HepG2 (cell line): ENCODE results near the gene NFS1. TPM values are rescaled to one million over a fixed set of nuclear protein-coding genes. Genes with fewer than 3 reads are reported as not detected.
A peak's percentile ranks its signal among the peaks of the same experiment; 100 is the strongest.

ENCODE experiments used
- AGO2 ChIP-seq: fragments of 200-400 bp; formaldehyde crosslinking; optimal IDR thresholded peaks from 2 replicates; pipeline ENCODE3; 2017; ENCODE audit warnings: mild to moderate bottlenecking, low read depth, low read length, moderate library complexity
- CEBPG ChIP-seq: IDR thresholded peaks from 2 replicates; pipeline ENCODE4 v1.6.1; 2016
- GMEB2 ChIP-seq: IDR thresholded peaks from 2 replicates; pipeline ENCODE4 v1.6.1; 2016; ENCODE audit warnings: missing biosample characterization, missing genetic modification reagents, low read depth
- GRHL1 ChIP-seq: sonication (generic); formaldehyde crosslinking; conservative IDR thresholded peaks from 2 replicates; pipeline ENCODE4 v1.8.0; 2022; ENCODE audit warnings: missing genetic modification reagents
- MEIS1 ChIP-seq: sonication (generic); formaldehyde crosslinking; IDR thresholded peaks from 2 replicates; pipeline ENCODE4 v1.9.0; 2021; ENCODE audit warnings: mild to moderate bottlenecking, missing genetic modification reagents, moderate library complexity, borderline replicate concordance
- MIER2 ChIP-seq: IDR thresholded peaks from 2 replicates; pipeline ENCODE4 v1.6.1; 2016; ENCODE audit warnings: missing biosample characterization, missing genetic modification reagents
- RBM22 ChIP-seq: fragments of 200-400 bp; formaldehyde crosslinking; optimal IDR thresholded peaks from 2 replicates; pipeline ENCODE3; 2017; ENCODE audit warnings: mild to moderate bottlenecking, low read length, moderate library complexity
- SSRP1 ChIP-seq: IDR thresholded peaks from 2 replicates; pipeline ENCODE4 v1.6.1; 2016; ENCODE audit warnings: control low read depth
- THAP9 ChIP-seq: sonication (generic); formaldehyde crosslinking; IDR thresholded peaks from 2 replicates; pipeline ENCODE4; 2020; ENCODE audit warnings: missing genetic modification reagents, mild to moderate bottlenecking, borderline replicate concordance
- XBP1 ChIP-seq: sonication (generic); formaldehyde crosslinking; IDR thresholded peaks from 2 replicates; pipeline ENCODE4 v1.5.0; 2020; ENCODE audit warnings: missing genetic modification reagents
- ZC3H13 ChIP-seq: sonication (generic); formaldehyde crosslinking; IDR thresholded peaks from 2 replicates; pipeline ENCODE4 v1.8.1; 2023; ENCODE audit warnings: mild to moderate bottlenecking, missing genetic modification reagents, moderate library complexity
- ZFP36L2 ChIP-seq: sonication (generic); formaldehyde crosslinking; IDR thresholded peaks from 2 replicates; pipeline ENCODE4 v1.4.0; 2020; ENCODE audit warnings: missing genetic modification reagents
- ZNF24 ChIP-seq: fragments of 450-650 bp; IDR thresholded peaks from 2 replicates; pipeline ENCODE4 v1.6.1; 2017; ENCODE audit warnings: antibody characterized with exemption, mild to moderate bottlenecking
- ZNF280D ChIP-seq: sonication (generic); formaldehyde crosslinking; IDR thresholded peaks from 2 replicates; pipeline ENCODE4 v1.5.1; 2020; ENCODE audit warnings: mild to moderate bottlenecking, missing genetic modification reagents
- ZNF331 ChIP-seq: sonication (generic); formaldehyde crosslinking; IDR thresholded peaks from 2 replicates; pipeline ENCODE4 v1.4.0; 2020; ENCODE audit warnings: missing genetic modification reagents
- ZNF703 ChIP-seq: sonication (generic); formaldehyde crosslinking; IDR thresholded peaks from 2 replicates; pipeline ENCODE4 v1.5.1; 2020; ENCODE audit warnings: missing genetic modification reagents, mild to moderate bottlenecking, moderate library complexity, borderline replicate concordance
- ZSCAN30 ChIP-seq: sonication (generic); formaldehyde crosslinking; IDR thresholded peaks from 2 replicates; pipeline ENCODE4 v1.5.0; 2020; ENCODE audit warnings: mild to moderate bottlenecking, missing genetic modification reagents
- polyA plus RNA-seq, 8 experiments: library from polyadenylated mRNA; depleted of rRNA in 3 of 8; stranded (reverse) in 7 of 8; unstranded in 1 of 8; fragments of >200 nt; fragmentation: Illumina TruSeq in 4 of 8; extraction: Trizol in 4 of 8; gene quantifications; 2 replicates each; pipeline versions ENCODE4 v1.2.1 to v1.2.3, GENCODE V29; 2011 to 2016; ENCODE audit warnings: low read depth in 4 of 8, missing spikeins in 1 of 8, mixed read lengths in 1 of 8; ENCODE audit not compliant: insufficient read depth in 1 of 8
- total RNA-seq, 5 experiments: library from RNA; depleted of rRNA; stranded (reverse); fragments of >200 nt; fragmentation: Illumina TruSeq; extraction: Trizol; gene quantifications; 2 replicates each; pipeline ENCODE4 v1.2.3, GENCODE V29; 2016; ENCODE audit warnings: low read depth in 1 of 5
- TF ChIP-seq, protein P1 (sequence below): sonication (generic); formaldehyde crosslinking; IDR thresholded peaks from 2 replicates; pipeline ENCODE4 v1.5.0; 2020; ENCODE audit warnings: missing genetic modification reagents

The NFS1 gene
- total and polyA plus RNA-seq, 2 of the 13 experiments (the other 11 are each of a cell fraction or from before 2014, with no cell fraction given): 65.9 to 88.1 TPM

- TF ChIP-seq THAP9 (CRISPR knock-in tag): no peak
- no peak for TF ChIP-seq ZC3H13
- TF ChIP-seq SSRP1: peak; percentile 93
- TF ChIP-seq ZNF24: peak; percentile 32; the same call in 1 of the 2 replicates
- TF ChIP-seq CEBPG (CRISPR knock-in tag): peak; percentile 73; the same call in 1 of the 2 replicates
- TF ChIP-seq RBM22: peak; percentile 33
- no peak for TF ChIP-seq AGO2
- TF ChIP-seq, protein P1, sequence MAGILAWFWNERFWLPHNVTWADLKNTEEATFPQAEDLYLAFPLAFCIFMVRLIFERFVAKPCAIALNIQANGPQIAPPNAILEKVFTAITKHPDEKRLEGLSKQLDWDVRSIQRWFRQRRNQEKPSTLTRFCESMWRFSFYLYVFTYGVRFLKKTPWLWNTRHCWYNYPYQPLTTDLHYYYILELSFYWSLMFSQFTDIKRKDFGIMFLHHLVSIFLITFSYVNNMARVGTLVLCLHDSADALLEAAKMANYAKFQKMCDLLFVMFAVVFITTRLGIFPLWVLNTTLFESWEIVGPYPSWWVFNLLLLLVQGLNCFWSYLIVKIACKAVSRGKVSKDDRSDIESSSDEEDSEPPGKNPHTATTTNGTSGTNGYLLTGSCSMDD (CRISPR knock-in tag): no peak
- 0 out of 2 replicates have a peak, but pooled peaks have one; percentile 6 for TF ChIP-seq MEIS1
- TF ChIP-seq GMEB2 (CRISPR knock-in tag): no peak
- TF ChIP-seq ZFP36L2 (CRISPR knock-in tag): 0 out of 2 replicates have a peak, but pooled peaks have one; percentile 18
- TF ChIP-seq ZNF703: no peak
- no peak for TF ChIP-seq GRHL1 (CRISPR knock-in tag)
- TF ChIP-seq ZNF331 (CRISPR knock-in tag): 0 out of 2 replicates have a peak, but pooled peaks have one; percentile 24
- no peak for TF ChIP-seq MIER2 (CRISPR knock-in tag)
- peak; percentile 84; the same call in 1 of the 2 replicates for TF ChIP-seq ZSCAN30 (CRISPR knock-in tag)
- TF ChIP-seq ZNF280D: peak; percentile 11; the same call in 1 of the 2 replicates
- TF ChIP-seq XBP1 (CRISPR knock-in tag): no peak; the same call in 1 of the 2 replicates
Measured at GRCh38 chr20:35742741-35743523, 43.8 kb upstream of the NFS1 start (continued).
